ENCODE measurements around the gene SSUH2.

The SSUH2 gene

DNA sequence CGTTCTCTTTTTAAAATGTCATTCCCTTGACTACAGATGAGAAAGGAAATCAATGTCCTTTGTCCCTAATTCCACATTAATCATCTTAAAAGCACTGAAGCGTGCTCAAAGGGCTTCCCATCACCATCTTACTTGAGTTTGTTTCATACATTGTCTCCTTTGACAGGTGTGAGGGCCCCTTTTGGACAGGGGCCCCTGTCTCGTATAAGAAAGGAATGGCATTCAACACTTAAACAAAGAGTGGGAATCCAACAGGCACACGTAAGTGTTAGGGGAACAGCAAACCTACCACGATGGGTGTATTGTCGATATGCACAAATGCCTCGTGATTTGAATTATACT is 5.0 kb downstream of the SSUH2 start:
- no peak for DNase-seq

DNA sequence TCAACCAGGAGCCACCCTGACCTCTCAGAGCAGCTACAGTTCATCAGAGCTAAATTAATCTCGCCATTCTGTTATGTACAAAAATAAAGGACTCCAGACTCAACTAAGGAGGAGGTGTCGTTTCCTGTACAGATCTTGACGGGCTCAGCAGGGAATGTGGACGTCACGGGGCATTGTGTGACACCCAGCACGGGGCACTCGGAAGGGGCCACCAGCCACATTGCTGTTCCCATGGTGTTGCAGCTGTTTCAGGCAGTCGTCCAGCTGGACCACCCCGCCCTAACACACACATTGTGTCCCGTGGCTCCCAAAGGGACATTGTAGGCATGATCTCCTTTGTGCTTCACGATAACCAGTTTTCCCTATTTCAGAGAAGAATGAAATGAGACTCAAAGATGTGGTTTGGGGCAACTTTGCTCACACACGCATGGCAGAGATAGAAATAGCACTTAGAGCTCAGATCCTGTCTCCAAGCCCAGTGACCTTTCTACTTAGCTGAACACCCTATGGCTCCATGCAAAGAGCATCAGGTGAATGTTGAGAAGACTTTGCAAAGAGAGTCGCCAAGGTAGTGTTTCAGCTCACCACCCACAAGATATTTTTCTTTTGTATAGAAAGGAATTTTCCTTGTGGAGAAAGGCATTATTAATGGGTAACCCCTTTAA is 5.5 kb downstream of the SSUH2 start:
- DNase-seq = no peak

DNA sequence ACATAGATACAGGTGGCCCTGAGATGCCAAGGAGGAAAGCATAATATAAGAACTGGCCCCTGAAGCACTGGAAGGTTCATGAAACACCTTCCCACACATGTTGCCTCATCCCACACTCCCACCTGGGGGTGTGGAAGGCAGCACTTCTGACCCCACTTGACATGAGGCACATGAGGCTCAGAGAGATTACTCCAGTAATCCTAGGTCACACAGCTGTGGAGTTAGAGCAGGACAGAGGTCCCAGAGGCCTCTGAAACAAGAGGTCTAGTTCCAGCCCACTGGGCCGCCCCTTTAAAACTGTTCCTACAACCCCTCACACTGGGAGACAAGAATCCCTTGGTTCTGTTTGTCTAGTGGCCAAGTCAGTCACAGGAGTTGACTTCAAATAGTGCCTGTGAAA is 7.2 kb downstream of the SSUH2 start:
- no peak for DNase-seq

DNA sequence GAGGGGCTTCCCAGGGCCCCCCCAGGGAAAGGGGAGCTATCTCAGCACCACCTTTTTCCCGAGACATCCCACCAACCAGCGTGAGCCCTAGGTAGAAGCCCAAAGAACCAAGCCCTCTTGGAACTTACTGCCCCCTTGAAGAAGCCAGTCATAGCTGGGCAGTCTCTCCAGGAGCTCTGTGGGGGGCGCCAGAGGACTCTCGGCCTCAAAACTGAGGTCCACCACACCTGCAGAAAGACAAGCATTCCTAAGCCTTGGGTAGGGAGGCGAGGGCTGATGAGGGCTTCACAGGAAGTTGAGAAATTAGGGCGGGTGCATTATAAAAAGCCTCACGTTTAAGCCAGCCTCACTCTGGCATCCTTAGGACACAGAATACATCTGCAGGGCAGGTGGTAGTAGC is 9.0 kb downstream of the SSUH2 start:
- DNase-seq = no peak

DNA sequence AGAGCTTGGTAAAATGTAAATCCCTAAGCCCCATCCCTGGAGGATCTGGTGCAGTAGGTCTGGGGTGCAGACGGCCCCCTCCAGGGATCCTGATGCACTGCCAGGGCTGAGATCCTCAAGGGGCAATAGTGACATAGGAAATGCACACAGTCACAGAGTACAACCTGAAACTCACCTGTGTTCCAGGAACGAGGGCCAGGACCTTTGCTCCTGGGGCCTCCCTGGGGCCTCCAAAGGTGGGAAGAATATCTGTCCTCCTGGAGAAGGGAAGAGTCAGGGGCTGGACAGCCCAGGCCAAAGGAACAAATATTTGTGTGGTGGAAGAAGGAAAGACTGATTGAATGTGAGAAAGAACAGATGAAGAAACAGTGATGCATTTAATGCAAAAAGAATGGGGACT is 9.5 kb downstream of the SSUH2 start:
- no peak for DNase-seq

DNA sequence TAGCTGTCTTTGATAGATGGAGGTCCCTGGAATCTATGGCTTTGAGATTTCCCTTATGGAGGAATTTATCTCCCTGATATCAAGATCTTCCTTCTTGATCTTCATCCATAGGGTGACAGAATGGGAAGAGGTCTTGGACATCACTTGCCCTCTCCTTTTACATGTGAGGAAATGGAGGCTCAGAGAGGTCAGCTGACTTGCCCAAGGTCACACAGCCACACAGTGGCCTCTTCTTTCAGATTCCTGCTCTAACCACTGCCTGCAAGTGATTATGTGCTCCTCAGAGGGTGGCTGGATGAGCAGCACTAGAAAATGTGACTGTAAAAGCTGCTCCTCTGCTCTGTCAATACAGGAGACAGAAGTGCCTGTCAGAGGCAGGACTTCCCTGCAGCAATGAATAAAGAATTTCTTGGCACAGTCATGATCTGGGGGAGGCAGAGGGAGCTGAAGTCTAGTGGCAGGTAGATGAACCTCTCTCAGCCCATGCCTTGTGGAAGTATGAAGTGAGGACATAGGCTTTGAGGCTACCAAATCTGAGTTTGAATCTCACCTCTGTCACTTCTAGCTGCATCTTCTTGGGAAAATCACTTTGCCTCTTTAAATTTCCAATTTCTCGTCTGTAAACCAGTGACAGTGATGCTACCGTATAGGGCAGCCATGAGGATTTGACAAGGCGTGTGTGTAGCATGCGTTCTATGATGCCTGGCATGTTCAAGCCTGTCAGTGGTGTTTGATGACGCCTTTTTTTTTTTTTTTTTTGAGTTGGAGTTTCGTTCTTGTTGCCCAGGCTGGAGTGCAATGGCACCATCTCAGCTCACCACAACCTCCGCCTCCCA is 12.0 kb downstream of the SSUH2 start:
- DNase-seq = no peak

DNA sequence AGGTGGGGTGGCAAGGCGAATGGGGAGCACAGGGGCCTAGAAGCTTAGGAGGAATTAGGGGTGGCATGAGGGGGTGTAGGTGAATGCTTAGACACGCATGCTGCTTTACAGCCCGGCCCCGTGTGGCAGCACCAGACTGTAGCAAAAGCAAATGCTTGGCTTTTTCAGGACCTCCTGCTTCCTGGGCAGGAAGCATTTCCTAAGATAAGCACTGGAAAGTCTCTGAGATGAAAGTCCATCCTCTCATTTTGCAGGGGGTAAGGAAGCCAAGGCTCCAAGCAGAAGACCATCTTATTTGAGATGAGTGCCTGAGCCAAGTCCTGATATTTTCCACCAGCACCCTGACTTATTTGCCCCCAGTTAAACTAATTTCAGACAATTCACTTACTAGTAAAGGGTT is 12.9 kb downstream of the SSUH2 start:
- no peak for DNase-seq

DNA sequence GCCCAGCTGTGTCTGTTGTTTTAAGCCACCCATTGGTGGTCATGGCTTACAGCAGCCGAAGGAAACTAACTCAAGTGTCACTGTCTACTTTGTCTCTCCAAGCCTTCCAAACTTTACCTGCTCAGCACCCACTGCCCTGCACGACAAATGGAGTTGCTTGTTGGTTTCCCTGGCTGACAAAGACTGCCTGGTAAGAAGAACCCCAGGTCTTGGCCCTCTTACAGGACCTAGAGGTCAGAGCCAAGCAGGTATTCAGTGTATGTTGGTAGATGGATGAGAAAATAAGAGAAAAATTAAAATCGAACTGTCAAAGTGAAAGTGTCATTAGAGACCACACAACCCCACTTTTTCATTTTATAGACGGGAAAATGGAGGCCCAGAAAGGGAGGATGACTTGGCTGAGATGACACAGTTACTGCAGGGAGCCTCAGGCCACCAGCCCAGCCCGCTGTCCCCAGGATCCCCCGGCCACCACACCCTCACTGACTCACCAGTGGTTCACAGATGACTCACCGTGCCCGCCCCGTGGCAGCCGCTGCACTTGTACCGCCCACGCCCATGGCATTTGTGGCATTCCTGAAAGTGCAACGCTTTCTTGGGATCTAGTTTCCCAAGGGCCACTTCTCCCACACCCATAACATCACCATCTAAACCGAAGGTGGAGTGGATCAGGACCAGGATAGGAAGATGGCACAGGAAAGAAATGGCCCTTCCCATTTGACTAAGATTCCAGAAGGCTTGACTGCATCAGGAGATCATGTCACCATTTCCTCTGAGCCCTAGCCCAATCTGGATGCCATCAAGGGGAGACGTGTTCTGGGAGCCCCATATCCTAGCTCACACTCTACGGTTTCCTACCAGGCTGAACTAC is 15.2 kb downstream of the SSUH2 start:
- DNase-seq = peak; percentile 11 to 53 (median 30)

DNA sequence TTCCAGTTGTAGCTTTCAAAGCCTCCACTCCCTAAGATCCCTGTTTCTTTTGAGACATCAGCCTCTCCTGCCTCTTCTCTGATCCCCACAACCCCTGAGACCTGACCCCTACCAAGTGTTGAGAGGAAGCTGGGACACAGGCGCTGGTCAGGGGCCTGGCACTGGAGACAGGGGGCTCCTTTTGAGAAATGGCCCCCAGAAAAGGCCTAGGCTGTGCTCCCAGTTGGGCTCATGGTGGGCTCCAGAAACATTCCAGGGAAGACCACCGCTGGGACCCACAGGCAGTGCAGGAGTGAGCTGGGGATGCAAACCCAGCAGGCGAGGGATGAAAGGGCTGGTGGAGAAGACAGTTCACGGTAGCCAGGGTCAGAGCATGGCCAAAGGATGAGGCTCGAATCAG is 16.6 kb downstream of the SSUH2 start:
- no peak for DNase-seq

DNA sequence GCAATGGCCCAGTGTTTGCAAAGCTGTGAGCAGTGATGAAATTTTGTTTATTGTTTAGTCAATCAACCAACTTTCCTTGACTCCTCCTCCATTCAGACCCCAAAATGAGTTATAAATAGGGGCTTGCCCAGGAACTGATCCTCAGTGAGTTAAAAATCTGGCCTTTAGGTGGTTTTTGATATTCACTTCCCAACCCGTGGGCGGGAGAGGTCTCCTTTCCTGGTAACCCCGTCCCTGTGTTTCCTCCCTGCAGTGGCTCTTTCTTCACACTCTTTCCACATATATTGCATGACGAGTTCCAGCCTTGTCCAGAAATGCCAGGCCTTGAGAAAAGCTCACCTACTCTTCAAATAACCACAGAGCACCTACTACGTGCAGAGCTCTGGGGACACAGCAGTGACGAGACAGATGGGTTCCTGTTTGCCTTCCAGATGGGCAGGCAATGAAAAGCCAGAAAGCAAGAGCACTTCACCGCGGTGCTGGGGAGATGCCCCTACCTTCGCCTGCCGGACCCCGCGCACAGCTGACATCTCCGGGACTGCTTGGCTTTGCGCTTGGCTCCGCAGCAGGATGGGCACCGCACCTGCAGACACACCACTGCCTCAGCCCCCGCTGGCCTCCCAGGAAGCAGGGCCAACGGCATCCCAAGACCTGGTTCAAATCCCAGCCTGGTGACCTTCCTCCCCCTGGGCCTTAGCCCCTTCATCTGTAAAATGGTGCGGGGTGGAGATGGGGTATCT is 17.2 kb downstream of the SSUH2 start:
- DNase-seq = no peak

DNA sequence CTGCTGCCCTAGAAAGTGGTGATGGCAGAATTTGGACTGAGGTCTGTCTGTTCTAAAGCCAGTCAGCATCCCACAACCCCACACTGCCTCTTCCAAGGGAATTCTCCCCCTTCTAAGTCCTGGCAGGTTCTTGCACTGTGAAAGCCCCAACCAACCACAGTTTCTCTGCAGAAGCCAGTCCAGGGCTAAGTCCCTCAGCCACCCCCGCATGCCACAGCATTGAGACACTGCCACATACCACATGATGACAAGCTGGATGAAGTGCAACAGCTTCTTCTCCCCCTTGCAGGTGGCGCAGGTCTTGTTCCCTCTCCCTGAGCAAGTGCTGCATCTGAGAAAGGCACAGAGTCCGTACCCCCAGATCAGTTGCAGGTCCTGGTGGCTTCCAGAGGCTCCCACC is 18.6 kb downstream of the SSUH2 start:
- no peak for DNase-seq

DNA sequence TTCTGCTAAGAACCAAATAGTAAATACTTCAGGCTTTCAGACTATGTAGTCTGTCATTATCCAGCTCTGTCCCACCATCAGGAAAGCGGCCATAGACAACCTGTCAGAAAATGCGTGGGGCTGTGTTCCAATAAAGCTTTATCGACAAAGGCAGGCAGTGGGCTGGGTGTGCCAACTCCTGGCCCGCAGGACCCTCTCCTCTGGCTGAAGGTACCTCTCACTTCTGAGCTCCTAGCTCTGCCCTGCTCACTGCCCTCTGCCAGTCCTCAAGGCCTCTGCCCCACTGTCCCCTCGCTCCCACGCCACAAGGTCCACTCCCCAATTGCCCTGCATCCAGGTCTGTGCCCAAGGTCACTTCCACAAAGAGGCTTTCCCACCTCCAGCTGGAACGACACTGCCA is 20.0 kb downstream of the SSUH2 start:
- DNase-seq = no peak

DNA sequence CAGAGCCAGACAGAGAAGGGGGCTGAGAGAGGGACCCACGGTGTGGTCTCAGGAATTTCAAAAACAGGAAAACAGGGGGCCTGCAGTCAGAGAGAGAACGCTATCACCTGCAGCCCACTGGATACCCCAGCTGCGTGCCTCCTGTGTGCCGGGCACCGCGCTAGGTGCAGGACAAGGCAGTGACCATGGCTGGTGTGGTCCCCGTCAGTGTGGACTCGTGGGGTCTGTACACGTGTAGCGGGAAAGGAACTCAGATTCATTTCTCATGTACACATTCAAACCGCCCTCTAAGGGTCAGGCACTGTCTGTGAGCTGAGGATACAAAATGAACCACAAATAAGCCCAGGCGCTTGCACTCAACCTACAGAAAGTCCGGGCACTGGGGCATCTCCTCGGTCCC is 20.9 kb downstream of the SSUH2 start:
- no peak for DNase-seq

DNA sequence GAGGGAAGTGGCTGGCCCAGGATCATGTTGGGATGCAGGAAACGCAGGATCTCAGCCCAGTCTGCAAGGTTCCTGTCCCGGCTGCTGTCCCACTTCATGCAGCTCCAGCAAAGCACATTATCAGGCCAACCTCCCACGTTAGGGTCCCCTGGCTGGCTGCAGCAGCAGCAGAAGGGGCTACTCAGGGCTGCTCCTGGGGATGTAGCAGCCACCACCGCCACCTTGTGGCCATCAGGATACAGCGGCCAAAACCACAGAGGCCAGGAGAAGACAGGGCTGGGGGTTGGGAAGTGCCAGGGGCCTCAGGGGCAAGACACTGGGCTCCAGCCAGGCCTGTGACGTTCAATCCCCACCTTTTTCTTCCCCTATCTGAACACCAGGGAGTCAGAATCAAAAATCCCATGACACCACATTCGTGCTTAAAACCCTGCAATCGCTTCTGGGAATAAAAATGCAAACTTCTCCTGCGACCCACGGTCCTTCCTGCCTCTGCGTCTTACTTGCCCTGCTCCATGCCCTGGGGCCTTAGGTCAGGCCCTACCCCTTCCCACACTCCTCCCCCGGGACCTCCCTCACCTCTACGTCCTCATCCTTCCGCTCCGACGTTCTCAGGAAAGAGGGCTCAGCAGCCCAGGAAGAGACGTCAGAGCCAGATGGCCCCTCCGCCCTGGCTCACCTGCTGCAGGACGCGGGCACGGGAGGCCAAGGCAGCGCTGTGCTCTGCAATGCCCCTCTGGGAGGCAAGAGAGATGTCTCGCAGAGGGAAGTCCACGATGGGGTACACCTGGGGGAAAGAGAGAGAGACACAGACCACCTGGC is 21.5 kb downstream of the SSUH2 start:
- DNase-seq = peak in 2 of 4 experiments; percentile 6 to 7

DNA sequence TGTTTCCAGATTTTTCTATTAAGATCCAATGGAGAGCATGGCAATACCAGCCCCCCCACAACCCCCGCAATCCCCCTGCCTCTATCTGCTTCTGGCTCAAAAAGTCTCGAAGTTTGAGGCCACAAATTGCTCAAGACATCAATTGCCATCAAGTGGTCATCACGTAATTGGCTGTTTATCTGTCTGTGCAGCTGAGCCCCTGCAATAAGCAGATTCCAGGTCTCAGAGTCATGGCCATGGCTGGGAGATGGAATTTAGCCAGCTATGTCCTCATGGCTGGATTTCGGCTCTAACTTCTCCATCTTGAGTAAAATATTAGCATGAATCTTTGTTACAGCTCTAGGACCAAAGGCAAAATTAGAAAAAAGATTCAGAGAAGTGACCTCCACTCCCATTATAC is 22.7 kb downstream of the SSUH2 start:
- no peak for DNase-seq

DNA sequence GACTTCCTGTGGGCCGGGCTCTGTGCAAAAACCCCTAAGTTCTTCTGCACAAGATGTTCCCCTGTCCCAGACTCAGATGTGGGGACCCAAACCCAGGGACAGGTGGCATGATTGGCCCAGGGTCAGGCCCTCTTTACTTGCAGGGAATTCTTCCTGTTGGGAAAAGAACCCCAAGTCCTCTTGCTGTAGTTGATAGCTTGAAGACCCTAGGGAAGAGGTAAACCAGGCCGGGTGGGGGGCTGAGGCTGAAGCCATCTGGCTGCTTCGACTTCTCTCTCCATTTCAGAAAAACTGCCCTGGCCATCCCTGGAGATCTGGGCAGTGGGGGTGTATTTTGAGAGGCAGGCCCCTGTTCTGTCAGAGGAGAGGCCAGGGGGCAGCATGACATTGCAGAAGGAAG is 23.5 kb downstream of the SSUH2 start:
- DNase-seq = no peak

DNA sequence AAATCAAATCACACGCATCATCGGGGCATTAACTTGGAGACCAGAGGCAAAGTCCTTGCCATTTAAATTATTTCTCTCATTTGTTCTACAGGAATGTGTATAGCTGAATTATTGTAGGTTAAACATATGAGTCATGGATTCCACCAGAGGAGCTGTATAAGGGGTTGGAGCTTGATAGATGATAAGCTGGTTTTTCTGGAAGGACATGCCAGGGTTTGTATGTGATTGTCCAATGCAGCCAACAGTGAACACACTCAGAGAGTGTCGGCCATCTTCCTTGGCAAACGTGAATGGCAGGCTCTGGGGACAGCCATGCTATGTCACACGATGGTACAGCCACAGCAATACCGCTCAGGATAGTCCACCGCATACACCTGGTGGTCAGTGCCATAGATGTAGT is 25.1 kb downstream of the SSUH2 start:
- no peak for DNase-seq

DNA sequence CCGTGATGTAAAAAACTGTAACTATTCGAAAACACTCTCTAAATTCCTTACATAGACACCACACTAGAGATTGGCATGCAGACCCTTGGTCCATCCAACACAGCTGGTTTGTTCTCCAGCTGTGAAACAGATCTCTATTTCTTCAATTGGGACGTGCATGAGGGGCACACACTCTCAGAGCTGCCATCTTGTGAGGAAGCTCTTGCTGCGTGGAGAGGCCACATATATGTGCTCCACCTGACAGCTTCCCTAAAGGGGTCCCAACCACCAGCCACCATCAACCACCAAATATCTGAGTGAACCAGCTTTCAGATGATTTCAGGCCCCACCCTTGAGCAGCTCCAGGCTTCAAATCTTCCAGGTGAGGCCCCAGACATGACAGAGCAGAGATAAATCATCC is 25.6 kb downstream of the SSUH2 start:
- DNase-seq = no peak

DNA sequence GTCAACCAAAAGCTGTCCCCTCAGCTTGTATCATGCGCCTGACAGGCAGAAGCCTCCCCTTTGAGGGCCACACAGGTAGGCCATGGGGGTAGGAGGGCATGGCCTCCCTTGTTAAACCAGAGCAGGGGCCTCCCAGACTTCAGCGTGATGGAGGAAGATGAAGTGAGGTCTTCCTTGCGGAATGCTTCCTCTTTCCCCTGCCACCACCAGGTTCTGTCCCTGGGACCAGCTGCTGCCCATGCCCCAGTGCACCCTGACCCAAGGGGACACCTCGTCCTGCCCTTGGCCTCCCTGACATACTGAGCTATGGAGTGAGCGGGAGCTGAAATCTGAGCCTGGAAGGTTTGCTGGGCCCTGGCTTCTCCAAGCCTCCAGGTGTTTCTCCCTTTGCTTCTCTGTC is 26.7 kb downstream of the SSUH2 start:
- no peak for DNase-seq

DNA sequence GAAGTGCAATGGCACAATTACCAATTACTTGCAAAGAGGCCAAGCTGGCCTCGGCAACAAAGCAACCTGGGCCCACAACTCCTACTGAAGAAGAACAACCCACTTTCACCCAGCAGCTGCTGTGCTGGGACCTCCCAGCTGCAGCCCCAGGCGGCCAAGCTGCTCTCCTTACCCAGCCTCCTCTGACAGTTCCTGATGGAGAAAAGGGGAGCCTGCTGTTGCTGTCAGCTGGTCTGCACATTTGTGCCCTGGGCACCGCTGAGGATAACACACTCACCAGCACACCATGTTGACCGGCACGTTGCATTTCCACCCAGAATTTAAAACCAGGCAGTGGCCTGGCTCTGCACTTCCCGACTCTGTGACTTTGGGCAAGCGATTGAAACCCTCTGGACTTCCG is 33.6 kb downstream of the SSUH2 start:
- no peak for DNase-seq

DNA sequence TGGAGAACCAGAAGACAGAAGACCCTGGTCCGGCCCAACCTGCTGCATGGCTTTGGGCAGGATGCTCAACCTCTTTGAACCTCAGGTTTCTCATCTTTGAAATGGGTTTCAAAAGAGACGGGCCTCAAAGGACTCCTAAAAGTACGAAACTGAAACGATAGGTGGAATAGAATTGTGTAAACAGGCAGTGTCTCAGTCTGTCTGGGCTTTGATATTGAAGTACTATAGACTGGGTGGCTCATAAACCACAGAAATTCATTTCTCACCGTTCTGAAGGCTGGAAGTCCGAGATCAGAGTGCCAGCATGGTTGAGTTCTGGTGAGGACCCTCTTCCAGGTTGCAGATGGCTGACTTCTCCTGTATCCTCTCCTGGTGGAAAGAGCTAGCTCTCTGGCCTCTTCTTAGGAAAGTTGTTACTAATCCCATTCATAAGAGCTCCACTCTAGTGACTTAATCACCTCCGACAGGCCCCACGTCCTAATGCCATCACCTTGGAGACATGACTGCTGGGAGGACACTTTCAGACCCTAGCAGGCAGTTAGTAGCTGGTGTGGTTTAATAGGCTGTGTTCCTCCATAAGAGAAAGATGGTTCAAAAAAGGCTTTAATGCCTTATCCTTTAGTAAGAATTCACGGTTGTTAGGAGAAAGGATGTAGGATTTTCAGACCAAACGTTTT is 35.7 kb downstream of the SSUH2 start:
- no peak for DNase-seq
